Measurements from ENCODE around the gene PPFIA3. TPM values are rescaled to one million over a fixed set of nuclear protein-coding genes. Genes with fewer than 3 reads are reported as not detected.
A peak's percentile ranks its signal among the peaks of the same experiment; 100 is the strongest.
"Not testable (repeated sequence)": the region's sequence is repeated elsewhere in the genome, so short reads cannot be mapped to it uniquely, and the experiment has no call there.

The PPFIA3 gene
- total RNA-seq, 3 donors from 2014 or later = 3.4 to 5.0 (median 4.0) TPM

DNA sequence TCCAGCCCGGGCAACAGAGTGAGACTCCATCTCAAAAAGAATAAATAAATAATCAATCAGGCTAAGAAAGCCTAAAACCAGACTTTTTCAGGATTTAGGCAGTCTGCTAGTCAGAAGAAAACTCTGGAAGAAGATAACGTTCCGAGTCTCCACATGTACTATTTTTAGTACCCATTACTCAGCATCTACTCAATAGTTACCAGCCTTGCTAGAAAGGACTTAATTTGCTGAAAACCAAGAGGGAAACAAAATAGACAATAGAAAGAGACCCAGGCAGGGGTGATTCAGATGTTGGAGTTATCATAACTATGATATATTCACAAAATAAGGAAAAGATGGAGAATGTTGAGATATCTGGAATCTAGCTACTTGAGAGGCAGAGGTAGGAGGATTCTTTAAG lies 8.8 kb upstream of the PPFIA3 start:
- H3K27me3 Mint-ChIP-seq (ENCODE audit: low read depth) = no peaks in the 10 kb centered on the region
- ATAC-seq (no peak), DNase-seq (no peak)
- no peak overlapping the region for H3K4me3 Mint-ChIP-seq
- peaks cover 15% of the 10 kb centered on the region for H3K4me1 Mint-ChIP-seq (ENCODE audit: low read depth)
- H3K36me3 Mint-ChIP-seq (ENCODE audit: insufficient read depth) = peaks cover 26% of the 10 kb centered on the region
- no peaks in the 10 kb centered on the region for H3K9me3 Mint-ChIP-seq

DNA sequence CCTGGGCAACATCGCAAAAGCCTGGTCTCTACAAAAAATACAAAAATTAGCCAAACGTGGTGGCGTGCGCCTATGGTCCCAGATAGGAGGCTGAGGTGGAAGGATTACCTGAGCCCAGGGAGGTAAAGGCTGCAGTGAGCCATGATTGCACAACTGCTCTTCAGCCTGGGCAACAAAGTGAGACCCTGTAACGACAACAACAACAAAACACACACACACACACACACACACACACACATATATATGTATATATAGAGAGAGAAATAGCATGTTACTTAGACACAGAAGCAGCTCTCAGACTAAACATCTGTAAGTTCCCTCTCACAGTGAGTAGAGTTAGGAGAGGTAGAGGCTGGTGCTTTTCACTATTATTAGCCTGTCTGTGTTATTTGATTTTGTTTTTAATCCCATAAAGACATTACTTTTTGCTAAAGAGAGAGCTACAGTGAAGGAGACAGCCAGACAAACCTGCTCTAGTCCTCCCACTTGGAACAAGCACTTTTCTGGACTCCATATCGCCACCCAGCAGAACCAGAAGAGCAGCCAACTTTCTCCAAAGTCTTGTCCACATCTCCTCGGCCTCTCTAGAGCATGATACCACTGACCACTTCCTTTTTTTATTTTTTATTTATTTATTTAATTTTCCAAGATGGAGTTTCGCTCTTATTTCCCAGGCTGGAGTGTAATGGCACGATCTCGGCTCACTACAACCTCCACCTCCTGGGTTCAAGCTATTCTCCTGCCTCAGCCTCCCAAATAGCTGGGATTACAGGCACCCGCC lies 7.9 kb upstream of the PPFIA3 start:
- Mint-ChIP-seq H3K4me3 (no peak overlapping the region), H3K4me1 (ENCODE audit: low read depth) (peaks cover 17% of the 10 kb centered on the region), H3K9me3 (no peaks in the 10 kb centered on the region), H3K36me3 (ENCODE audit: insufficient read depth) (peaks cover 22% of the 10 kb centered on the region), H3K27me3 (ENCODE audit: low read depth) (no peaks in the 10 kb centered on the region)
- DNase-seq (no peak), ATAC-seq (no peak)

DNA sequence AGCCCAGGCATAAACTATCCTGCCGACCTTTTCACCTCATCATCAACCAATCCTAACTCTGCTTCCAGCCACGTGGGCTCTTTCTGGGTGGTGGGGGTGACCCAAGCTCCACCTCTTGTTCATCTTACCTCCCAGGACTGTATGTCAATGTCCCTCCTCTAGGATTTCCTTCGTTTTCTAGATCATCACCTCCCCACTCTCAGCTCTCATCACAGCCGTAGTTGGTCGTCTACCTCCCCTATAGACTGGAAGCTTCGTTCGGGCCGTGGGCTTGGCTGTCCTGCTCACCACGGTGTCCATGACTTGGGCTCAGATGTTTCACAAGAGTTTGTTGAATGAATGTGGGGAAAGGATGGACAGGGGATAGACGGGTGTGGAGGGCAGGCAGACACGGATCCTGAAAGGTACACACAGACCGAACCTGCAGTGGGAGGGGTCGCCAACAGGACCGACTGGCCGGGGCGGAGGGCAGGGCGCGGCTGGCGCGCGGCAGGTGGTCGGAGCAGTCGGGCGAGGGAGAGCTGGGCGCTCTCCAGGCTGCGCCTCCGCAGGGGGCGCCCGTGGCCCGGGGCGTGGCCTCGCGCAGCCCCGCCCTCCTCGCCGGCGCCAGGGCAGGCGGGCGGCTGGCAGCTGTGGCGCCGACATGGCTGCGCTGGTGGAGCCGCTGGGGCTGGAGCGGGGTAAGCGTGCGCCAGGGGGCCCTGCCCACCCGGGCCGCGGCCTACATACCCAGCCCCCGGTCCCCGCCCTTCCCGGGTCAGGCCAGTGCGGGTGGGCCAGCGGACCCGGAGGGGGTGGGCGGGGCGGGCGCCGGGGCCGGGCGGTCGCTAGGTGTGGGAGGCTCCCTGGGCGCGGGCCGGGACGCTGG lies 5.3 kb upstream of the PPFIA3 start, which contains the start of gene LIN7B:
Gene LIN7B (plus strand): TSS at position 609 of the 868 bp plus-strand sequence. CDS start 35 bp downstream, at position 644.
- ATAC-seq (peak; percentile 77 to 80), DNase-seq (peak; percentile 63)
- no peaks in the 10 kb centered on the region for H3K27me3 Mint-ChIP-seq (ENCODE audit: low read depth)
- peak within 1 kb of the TSS; percentile 76 for H3K4me3 Mint-ChIP-seq
- peaks cover 5% of the 10 kb centered on the region for H3K36me3 Mint-ChIP-seq (ENCODE audit: insufficient read depth)
- H3K4me1 Mint-ChIP-seq (ENCODE audit: low read depth) = peaks cover 33% of the 10 kb centered on the region
- H3K9me3 Mint-ChIP-seq = no peaks in the 10 kb centered on the region

GRCh38 chr19:49114630-49115363 lies 4.5 kb upstream of the PPFIA3 start:
- peak; percentile 52 for DNase-seq
- ATAC-seq = no peak
- Mint-ChIP-seq H3K4me3 (peak overlapping the region; percentile 76), H3K36me3 (ENCODE audit: insufficient read depth) (no peaks in the 10 kb centered on the region), H3K4me1 (ENCODE audit: low read depth) (peaks cover 33% of the 10 kb centered on the region), H3K9me3 (no peaks in the 10 kb centered on the region), H3K27me3 (ENCODE audit: low read depth) (no peaks in the 10 kb centered on the region)

DNA sequence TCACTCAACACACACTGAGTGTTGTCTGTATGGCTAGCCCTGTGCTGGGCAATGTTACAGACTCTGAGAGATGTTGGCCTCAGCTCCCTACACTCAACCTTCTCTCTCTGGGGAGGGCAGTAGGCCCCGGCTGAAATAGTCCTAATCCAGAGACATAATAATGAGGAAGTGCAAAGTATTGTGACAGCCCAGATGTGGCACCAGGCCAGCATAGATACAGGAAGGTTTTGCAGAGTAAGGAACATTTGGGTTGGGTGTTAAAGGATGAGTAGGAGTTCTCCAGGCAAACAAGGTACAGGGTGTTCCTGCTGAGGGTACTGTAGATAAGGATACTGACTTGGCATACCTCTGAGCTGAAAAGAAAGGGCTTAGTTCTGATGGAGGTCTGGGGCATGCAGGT lies 2.8 kb upstream of the PPFIA3 start:
- H3K4me3 Mint-ChIP-seq = peak overlapping the region; percentile 81
- H3K9me3 Mint-ChIP-seq = no peaks in the 10 kb centered on the region

DNA sequence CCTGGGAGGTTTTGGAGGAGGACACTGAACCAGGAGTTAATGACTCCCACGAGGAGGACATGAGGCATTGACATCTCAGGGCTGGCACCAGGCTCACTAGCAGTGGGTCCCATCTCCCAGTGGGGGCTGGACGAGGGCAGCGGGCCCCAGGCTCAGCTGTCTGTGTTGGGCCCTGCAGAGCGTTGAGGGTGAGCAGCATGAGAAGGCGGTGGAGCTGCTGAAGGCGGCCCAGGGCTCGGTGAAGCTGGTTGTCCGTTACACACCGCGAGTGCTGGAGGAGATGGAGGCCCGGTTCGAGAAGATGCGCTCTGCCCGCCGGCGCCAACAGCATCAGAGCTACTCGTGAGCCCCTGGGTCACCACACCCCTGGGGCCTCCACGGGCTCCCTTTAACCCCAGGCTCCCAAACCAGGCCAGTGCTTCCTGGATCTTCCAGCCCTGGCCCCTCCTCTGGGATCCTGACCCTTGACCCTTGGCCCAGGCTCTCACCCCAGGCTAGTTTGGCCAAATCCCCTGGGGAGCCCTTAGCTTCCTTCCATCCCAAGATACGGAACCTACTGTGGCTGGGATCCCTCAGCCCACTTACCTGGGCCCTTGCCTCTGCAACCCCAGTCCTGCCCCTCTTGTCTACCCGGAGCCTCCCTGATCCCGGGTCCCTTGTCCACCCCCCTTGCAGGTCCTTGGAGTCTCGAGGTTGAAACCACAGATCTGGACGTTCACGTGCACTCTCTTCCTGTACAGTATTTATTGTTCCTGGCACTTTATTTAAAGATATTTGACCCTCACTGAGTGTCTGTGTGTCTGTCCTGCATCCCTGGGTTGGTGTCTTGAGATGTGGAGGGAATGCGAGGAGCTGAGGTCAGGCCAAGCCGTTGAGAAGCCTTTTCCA lies 1.4 kb upstream of the PPFIA3 start:
- ATAC-seq (no peak), DNase-seq (no peak)
- Mint-ChIP-seq H3K4me3 (peak overlapping the region; percentile 81), H3K27me3 (ENCODE audit: low read depth) (peaks cover 4% of the 10 kb centered on the region), H3K36me3 (ENCODE audit: insufficient read depth) (no peaks in the 10 kb centered on the region), H3K9me3 (no peaks in the 10 kb centered on the region), H3K4me1 (ENCODE audit: low read depth) (peaks cover 41% of the 10 kb centered on the region)

More for the DNA sequence above, 2.8 kb upstream of the PPFIA3 start:
- Mint-ChIP-seq H3K4me1 (ENCODE audit: low read depth) (peaks cover 41% of the 10 kb centered on the region), H3K36me3 (ENCODE audit: insufficient read depth) (no peaks in the 10 kb centered on the region), H3K27me3 (ENCODE audit: low read depth) (peaks cover 4% of the 10 kb centered on the region)
- ATAC-seq = no peak
- DNase-seq = no peak

- Mint-ChIP-seq H3K36me3 (ENCODE audit: insufficient read depth) (no peaks in the 10 kb centered on the region), H3K9me3 (no peaks in the 10 kb centered on the region), H3K4me1 (ENCODE audit: low read depth) (peaks cover 35% of the 10 kb centered on the region), H3K4me3 (peak within 1 kb of the TSS; percentile 81), H3K27me3 (ENCODE audit: low read depth) (peaks cover 4% of the 10 kb centered on the region)
- DNase-seq (peak; percentile 97), ATAC-seq (peak; percentile 79 to 83)
Measured at GRCh38 chr19:49118565-49119410, 556 bp upstream of the PPFIA3 start, which contains the start of gene C19orf73. Gene C19orf73, minus strand, starts transcription at chr19:49119143. Its CDS starts 121 bp downstream, at chr19:49119022.

DNA sequence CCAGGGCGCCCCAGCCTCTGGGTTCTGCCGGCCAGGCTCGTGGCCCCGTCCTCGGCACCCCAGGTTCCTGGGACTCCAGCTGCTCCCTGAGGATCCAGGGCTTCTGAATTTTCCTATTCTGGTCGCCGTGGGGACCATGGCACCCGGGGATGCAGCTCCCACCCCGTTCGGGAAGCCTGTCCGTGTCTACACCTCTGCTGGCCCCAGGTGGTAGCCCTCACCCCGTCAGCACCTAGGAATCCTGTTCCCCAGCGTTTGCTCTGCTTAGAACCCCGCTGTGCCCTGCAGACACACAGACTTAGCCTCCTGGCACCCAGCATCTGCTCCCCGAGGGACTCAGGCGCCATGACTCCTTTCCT lies 960 bp downstream of the PPFIA3 start:
- Mint-ChIP-seq H3K4me3 (peak overlapping the region; percentile 68), H3K36me3 (ENCODE audit: insufficient read depth) (no peaks in the 10 kb centered on the region), H3K9me3 (no peaks in the 10 kb centered on the region), H3K4me1 (ENCODE audit: low read depth) (peaks cover 29% of the 10 kb centered on the region), H3K27me3 (ENCODE audit: low read depth) (peaks cover 4% of the 10 kb centered on the region)
- DNase-seq = no peak
- no peak for ATAC-seq

DNA sequence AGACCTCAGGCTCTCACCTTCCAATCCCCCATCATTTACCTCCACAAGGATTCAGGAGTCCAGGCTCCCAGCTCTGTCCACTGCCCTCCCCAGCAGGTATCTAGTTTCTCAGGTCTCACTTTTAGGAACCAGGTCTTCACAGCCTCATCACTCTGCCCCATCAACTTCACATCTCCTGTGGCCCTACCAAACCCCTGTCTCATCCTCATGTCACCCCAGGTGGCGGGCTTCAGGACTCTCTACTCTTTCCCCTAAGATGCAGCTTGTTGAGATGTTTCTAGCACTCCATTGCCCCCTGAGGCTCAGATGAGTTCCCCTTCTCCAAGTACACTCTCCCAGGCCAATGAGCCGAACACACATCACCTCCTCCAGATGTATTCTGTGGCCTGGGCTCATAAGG lies 1.5 kb downstream of the PPFIA3 start:
- Mint-ChIP-seq H3K27me3 (ENCODE audit: low read depth) (peaks cover 4% of the 10 kb centered on the region), H3K4me1 (ENCODE audit: low read depth) (peaks cover 29% of the 10 kb centered on the region), H3K4me3 (peak overlapping the region; percentile 68), H3K36me3 (ENCODE audit: insufficient read depth) (no peaks in the 10 kb centered on the region), H3K9me3 (no peaks in the 10 kb centered on the region)
- DNase-seq = no peak
- no peak for ATAC-seq

- ATAC-seq; H3K36me3 Mint-ChIP-seq (ENCODE audit: insufficient read depth); H3K27me3 Mint-ChIP-seq (ENCODE audit: low read depth); H3K4me3 Mint-ChIP-seq; DNase-seq; H3K9me3 Mint-ChIP-seq: not testable (repeated sequence)
- H3K4me1 Mint-ChIP-seq (ENCODE audit: low read depth) = peaks cover 24% of the 10 kb centered on the region
Measured at GRCh38 chr19:49121841-49122240, 2.5 kb downstream of the PPFIA3 start.

DNA sequence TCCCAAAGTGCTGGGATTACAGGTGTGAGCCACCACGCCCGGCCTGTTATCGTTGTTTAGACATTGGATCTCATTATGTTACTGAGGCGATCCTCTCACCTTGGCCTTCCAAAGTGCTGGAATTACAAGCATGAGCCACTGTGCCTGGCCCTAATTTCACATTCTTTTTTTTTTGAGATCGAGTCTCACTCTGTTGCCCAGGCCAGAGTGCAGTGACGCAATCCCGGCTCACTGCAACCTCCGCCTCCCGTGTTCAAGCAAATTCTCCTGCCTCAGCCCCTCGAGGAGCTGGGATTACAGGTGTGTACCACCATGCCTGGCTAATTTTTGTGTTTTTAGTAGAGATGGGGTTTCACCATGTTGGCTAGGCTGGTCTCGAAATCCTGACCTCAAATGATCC lies 3.9 kb downstream of the PPFIA3 start:
- H3K9me3 Mint-ChIP-seq; H3K4me3 Mint-ChIP-seq; DNase-seq; H3K36me3 Mint-ChIP-seq (ENCODE audit: insufficient read depth); ATAC-seq; H3K27me3 Mint-ChIP-seq (ENCODE audit: low read depth): not testable (repeated sequence)
- H3K4me1 Mint-ChIP-seq (ENCODE audit: low read depth) = peaks cover 16% of the 10 kb centered on the region

- no peaks in the 10 kb centered on the region for H3K9me3 Mint-ChIP-seq
Measured at GRCh38 chr19:49125025-49125731, 5.8 kb downstream of the PPFIA3 start.

More at GRCh38 chr19:49125025-49125731, 5.8 kb downstream of the PPFIA3 start:
- no peak for ATAC-seq
- Mint-ChIP-seq H3K4me3 (no peak overlapping the region), H3K4me1 (ENCODE audit: low read depth) (peaks cover 19% of the 10 kb centered on the region), H3K36me3 (ENCODE audit: insufficient read depth) (no peaks in the 10 kb centered on the region), H3K27me3 (ENCODE audit: low read depth) (peaks cover 4% of the 10 kb centered on the region)
- no peak for DNase-seq

Measured in activated T-cell treated with anti-CD3 and anti-CD28 coated beads, Interleukin-2, amount 50 U/mL, for 4 hours (primary cell).